Measurements from ENCODE around the gene MYO1D. TPM values are rescaled to one million over a fixed set of nuclear protein-coding genes. Genes with fewer than 3 reads are reported as not detected.

Gene MYO1D
- total and polyA plus RNA-seq, 5 donors from 2014 or later = 1.5 to 8.2 (median 2.7) TPM

- Mint-ChIP-seq H3K9me3 (no peaks in the 10 kb centered on the region), H3K36me3 (peaks cover 4% of the 10 kb centered on the region), H3K27ac (no peak overlapping the region), H3K27me3 (peaks cover 4% of the 10 kb centered on the region), H3K4me1 (peaks cover 0 to 5% (median 0%) of the 10 kb centered on the region in 4 donors), H3K4me3 (no peak overlapping the region)
- Histone ChIP-seq H3K27me3 (ENCODE audit: control insufficient read depth, insufficient read depth, low read length) (no peaks in the 10 kb centered on the region), H3K36me3 (ENCODE audit: control insufficient read depth, insufficient read depth, low read length) (no peaks in the 10 kb centered on the region), H3K4me1 (ENCODE audit: control insufficient read depth, insufficient read depth, low read length, poor library complexity, severe bottlenecking) (no peaks in the 10 kb centered on the region), H3K4me3 (ENCODE audit: low read depth, low read length) (no peak overlapping the region), H3K9me3 (ENCODE audit: control insufficient read depth in 2 of 2, low read length in 2 of 2) (no peaks in the 10 kb centered on the region), H3K27ac (ENCODE audit: insufficient read depth, low read length, poor library complexity, severe bottlenecking) (no peak overlapping the region)
- ATAC-seq (ENCODE audit: low read depth in 2 of 2) = no peak
- no peak for DNase-seq
Observed at GRCh38 chr17:32810690-32811089, 66.2 kb downstream of the MYO1D start.

DNA sequence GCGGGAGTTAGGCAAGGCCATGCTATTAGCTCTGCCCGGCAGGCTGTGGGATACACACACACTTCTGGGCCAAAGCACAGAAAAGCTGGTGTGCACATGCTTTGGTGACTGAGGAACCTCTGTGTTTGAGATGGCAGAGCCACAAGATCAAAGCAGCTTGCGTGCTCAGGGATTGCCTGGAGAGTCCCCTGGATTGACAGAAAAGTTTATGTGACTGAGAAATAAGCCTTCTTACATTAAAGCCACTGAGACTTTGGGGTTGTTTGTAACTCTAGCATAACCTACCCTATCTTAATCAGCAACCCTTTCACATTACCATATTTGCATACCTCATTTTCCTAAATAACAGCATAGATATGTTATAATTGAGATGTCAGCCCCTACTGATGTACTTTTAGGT is 69.3 kb downstream of the MYO1D start:
- H3K4me3 Mint-ChIP-seq = no peak overlapping the region
- H3K36me3 ChIP-seq (ENCODE audit: control insufficient read depth, insufficient read depth, low read length) = no peaks in the 10 kb centered on the region
- no peaks in the 10 kb centered on the region for H3K27me3 ChIP-seq (ENCODE audit: control insufficient read depth, insufficient read depth, low read length)
- H3K4me3 ChIP-seq (ENCODE audit: low read depth, low read length) = no peak overlapping the region
- H3K27ac Mint-ChIP-seq = no peak overlapping the region
- H3K4me1 Mint-ChIP-seq = peaks cover 0 to 5% (median 0%) of the 10 kb centered on the region in 4 donors
- no peaks in the 10 kb centered on the region for H3K4me1 ChIP-seq (ENCODE audit: control insufficient read depth, insufficient read depth, low read length, poor library complexity, severe bottlenecking)
- H3K9me3 ChIP-seq (ENCODE audit: control insufficient read depth in 2 of 2, low read length in 2 of 2) = no peaks in the 10 kb centered on the region
- H3K9me3 Mint-ChIP-seq = no peaks in the 10 kb centered on the region
- H3K27ac ChIP-seq (ENCODE audit: insufficient read depth, low read length, poor library complexity, severe bottlenecking) = no peak overlapping the region
- H3K27me3 Mint-ChIP-seq = no peaks in the 10 kb centered on the region
- H3K36me3 Mint-ChIP-seq = peaks cover 4% of the 10 kb centered on the region
- DNase-seq = no peak
- ATAC-seq (ENCODE audit: low read depth in 2 of 2) = no peak

DNA sequence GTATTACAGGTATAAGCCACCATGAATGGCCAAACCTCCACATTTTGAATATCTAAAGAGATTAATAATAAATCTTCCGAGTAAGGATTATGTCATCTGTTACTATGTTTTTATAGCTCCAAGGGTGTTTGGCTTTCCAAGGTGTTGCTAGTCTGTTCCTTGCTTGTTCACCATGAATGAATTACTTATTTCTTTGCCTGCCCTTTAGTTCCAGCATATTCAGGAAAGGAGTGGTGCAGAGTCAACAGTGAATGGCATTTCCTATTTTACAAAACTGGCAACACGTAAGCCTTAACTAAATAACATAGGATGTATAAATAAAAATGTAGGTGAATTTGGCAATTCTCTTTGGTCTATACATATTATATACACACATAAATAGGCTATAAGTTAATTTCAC is 70.3 kb downstream of the MYO1D start:
- Histone ChIP-seq H3K4me1 (ENCODE audit: control insufficient read depth, insufficient read depth, low read length, poor library complexity, severe bottlenecking) (no peaks in the 10 kb centered on the region), H3K9me3 (ENCODE audit: control insufficient read depth in 2 of 2, low read length in 2 of 2) (no peaks in the 10 kb centered on the region), H3K27ac (ENCODE audit: insufficient read depth, low read length, poor library complexity, severe bottlenecking) (no peak overlapping the region), H3K4me3 (ENCODE audit: low read depth, low read length) (no peak overlapping the region), H3K27me3 (ENCODE audit: control insufficient read depth, insufficient read depth, low read length) (no peaks in the 10 kb centered on the region), H3K36me3 (ENCODE audit: control insufficient read depth, insufficient read depth, low read length) (no peaks in the 10 kb centered on the region)
- Mint-ChIP-seq H3K36me3 (peaks cover 4% of the 10 kb centered on the region), H3K27me3 (no peaks in the 10 kb centered on the region), H3K4me1 (peaks cover 0 to 5% (median 0%) of the 10 kb centered on the region in 4 donors), H3K27ac (no peak overlapping the region), H3K9me3 (no peaks in the 10 kb centered on the region), H3K4me3 (no peak overlapping the region)
- no peak for ATAC-seq (ENCODE audit: low read depth in 2 of 2)
- DNase-seq = no peak

DNA sequence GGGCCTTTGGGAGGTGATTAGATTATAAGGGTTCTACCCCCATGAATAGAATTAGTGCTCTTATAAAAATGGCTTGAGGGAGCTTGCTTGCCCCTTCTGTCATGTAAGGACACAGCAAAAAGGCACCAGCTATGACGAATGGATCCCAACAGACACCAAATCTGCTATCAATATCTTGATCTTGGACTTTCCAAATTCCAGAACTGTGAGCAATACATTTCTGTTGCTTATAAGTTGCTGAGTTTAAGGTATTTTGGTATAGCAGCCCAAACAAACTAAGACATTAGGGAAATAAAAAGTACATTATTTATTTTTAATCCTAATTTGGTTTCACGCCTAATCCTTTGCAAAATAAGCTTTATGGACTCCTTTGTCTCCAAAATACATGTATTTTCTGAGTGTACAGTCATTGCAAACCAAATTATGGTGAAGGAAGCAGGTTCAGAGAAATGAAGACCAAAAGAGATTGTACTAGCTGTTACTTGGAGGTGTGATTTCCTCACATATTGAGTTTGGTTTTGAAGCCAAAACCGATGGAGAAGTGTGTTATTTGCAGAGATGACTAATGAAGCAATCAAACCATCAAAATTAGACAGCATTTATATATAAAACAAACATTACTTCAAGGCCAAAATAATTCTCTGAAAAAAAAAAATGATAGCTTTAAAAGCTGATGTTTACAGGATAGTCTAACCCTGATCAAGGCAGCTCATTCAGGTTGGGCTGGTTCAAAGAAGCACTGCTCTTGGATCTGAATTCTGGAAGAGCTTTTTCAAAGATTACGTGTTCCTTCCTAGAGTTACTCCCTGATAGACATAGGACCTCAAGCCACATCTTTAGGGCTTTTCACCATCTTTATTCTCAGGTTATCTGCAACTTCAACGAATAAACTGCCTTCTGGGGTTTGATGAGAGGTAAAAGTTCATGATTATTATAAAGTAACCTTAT is 71.6 kb downstream of the MYO1D start:
- Mint-ChIP-seq H3K36me3 (peaks cover 4% of the 10 kb centered on the region), H3K9me3 (no peaks in the 10 kb centered on the region), H3K4me1 (peaks cover 0 to 5% (median 0%) of the 10 kb centered on the region in 4 donors), H3K4me3 (no peak overlapping the region), H3K27ac (no peak overlapping the region), H3K27me3 (no peaks in the 10 kb centered on the region)
- no peak for DNase-seq
- H3K27ac ChIP-seq (ENCODE audit: insufficient read depth, low read length, poor library complexity, severe bottlenecking) = no peak overlapping the region
- no peaks in the 10 kb centered on the region for H3K36me3 ChIP-seq (ENCODE audit: control insufficient read depth, insufficient read depth, low read length)
- no peaks in the 10 kb centered on the region for H3K4me1 ChIP-seq (ENCODE audit: control insufficient read depth, insufficient read depth, low read length, poor library complexity, severe bottlenecking)
- no peaks in the 10 kb centered on the region for H3K27me3 ChIP-seq (ENCODE audit: control insufficient read depth, insufficient read depth, low read length)
- H3K4me3 ChIP-seq (ENCODE audit: low read depth, low read length) = no peak overlapping the region
- no peak for ATAC-seq (ENCODE audit: low read depth in 2 of 2)
- H3K9me3 ChIP-seq (ENCODE audit: control insufficient read depth in 2 of 2, low read length in 2 of 2) = no peaks in the 10 kb centered on the region

- Histone ChIP-seq H3K27me3 (ENCODE audit: control insufficient read depth, insufficient read depth, low read length) (peaks cover 3% of the 10 kb centered on the region), H3K36me3 (ENCODE audit: control insufficient read depth, insufficient read depth, low read length) (no peaks in the 10 kb centered on the region), H3K4me3 (ENCODE audit: low read depth, low read length) (no peak overlapping the region), H3K4me1 (ENCODE audit: control insufficient read depth, insufficient read depth, low read length, poor library complexity, severe bottlenecking) (no peaks in the 10 kb centered on the region), H3K27ac (ENCODE audit: insufficient read depth, low read length, poor library complexity, severe bottlenecking) (no peak overlapping the region), H3K9me3 (ENCODE audit: control insufficient read depth in 2 of 2, low read length in 2 of 2) (no peaks in the 10 kb centered on the region)
- no peaks in the 10 kb centered on the region for H3K36me3 Mint-ChIP-seq
- DNase-seq (no peak), ATAC-seq (ENCODE audit: low read depth in 2 of 2) (no peak)
- peaks cover 10% of the 10 kb centered on the region for H3K27me3 Mint-ChIP-seq
- no peak overlapping the region for H3K27ac Mint-ChIP-seq
- H3K4me1 Mint-ChIP-seq = peaks cover 0 to under 1% (median 0%) of the 10 kb centered on the region in 4 donors
- no peak overlapping the region for H3K4me3 Mint-ChIP-seq
- H3K9me3 Mint-ChIP-seq = no peaks in the 10 kb centered on the region
Observed at GRCh38 chr17:32803544-32803943, 73.4 kb downstream of the MYO1D start.

GRCh38 chr17:32802306-32802705 is 74.6 kb downstream of the MYO1D start:
- H3K9me3 Mint-ChIP-seq = no peaks in the 10 kb centered on the region
- ATAC-seq (ENCODE audit: low read depth in 2 of 2) (no peak), DNase-seq (no peak)
- no peak overlapping the region for H3K27ac ChIP-seq (ENCODE audit: insufficient read depth, low read length, poor library complexity, severe bottlenecking)
- H3K4me1 ChIP-seq (ENCODE audit: control insufficient read depth, insufficient read depth, low read length, poor library complexity, severe bottlenecking) = no peaks in the 10 kb centered on the region
- H3K36me3 ChIP-seq (ENCODE audit: control insufficient read depth, insufficient read depth, low read length) = no peaks in the 10 kb centered on the region
- peaks cover 0 to 3% (median 0%) of the 10 kb centered on the region in 4 donors for H3K4me1 Mint-ChIP-seq
- H3K9me3 ChIP-seq (ENCODE audit: control insufficient read depth in 2 of 2, low read length in 2 of 2) = no peaks in the 10 kb centered on the region
- H3K27ac Mint-ChIP-seq = no peak overlapping the region
- H3K27me3 ChIP-seq (ENCODE audit: control insufficient read depth, insufficient read depth, low read length) = peaks cover 3% of the 10 kb centered on the region
- no peak overlapping the region for H3K4me3 ChIP-seq (ENCODE audit: low read depth, low read length)
- no peak overlapping the region for H3K4me3 Mint-ChIP-seq
- H3K36me3 Mint-ChIP-seq = no peaks in the 10 kb centered on the region
- H3K27me3 Mint-ChIP-seq = peaks cover 10% of the 10 kb centered on the region

GRCh38 chr17:32801641-32802040 is 75.3 kb downstream of the MYO1D start:
- Histone ChIP-seq H3K4me1 (ENCODE audit: control insufficient read depth, insufficient read depth, low read length, poor library complexity, severe bottlenecking) (no peaks in the 10 kb centered on the region), H3K9me3 (ENCODE audit: control insufficient read depth in 2 of 2, low read length in 2 of 2) (no peaks in the 10 kb centered on the region), H3K36me3 (ENCODE audit: control insufficient read depth, insufficient read depth, low read length) (no peaks in the 10 kb centered on the region), H3K27ac (ENCODE audit: insufficient read depth, low read length, poor library complexity, severe bottlenecking) (no peak overlapping the region), H3K27me3 (ENCODE audit: control insufficient read depth, insufficient read depth, low read length) (peaks cover 3% of the 10 kb centered on the region), H3K4me3 (ENCODE audit: low read depth, low read length) (no peak overlapping the region)
- H3K4me1 Mint-ChIP-seq = peaks cover 0 to 3% (median 0%) of the 10 kb centered on the region in 4 donors
- DNase-seq = no peak
- no peaks in the 10 kb centered on the region for H3K9me3 Mint-ChIP-seq
- no peak overlapping the region for H3K27ac Mint-ChIP-seq
- ATAC-seq (ENCODE audit: low read depth in 2 of 2) = no peak
- no peak overlapping the region for H3K4me3 Mint-ChIP-seq
- H3K27me3 Mint-ChIP-seq = peaks cover 10% of the 10 kb centered on the region
- H3K36me3 Mint-ChIP-seq = no peaks in the 10 kb centered on the region

- Histone ChIP-seq H3K4me1 (ENCODE audit: control insufficient read depth, insufficient read depth, low read length, poor library complexity, severe bottlenecking) (no peaks in the 10 kb centered on the region), H3K27me3 (ENCODE audit: control insufficient read depth, insufficient read depth, low read length) (peaks cover 3% of the 10 kb centered on the region), H3K36me3 (ENCODE audit: control insufficient read depth, insufficient read depth, low read length) (no peaks in the 10 kb centered on the region), H3K4me3 (ENCODE audit: low read depth, low read length) (no peak overlapping the region), H3K9me3 (ENCODE audit: control insufficient read depth in 2 of 2, low read length in 2 of 2) (no peaks in the 10 kb centered on the region), H3K27ac (ENCODE audit: insufficient read depth, low read length, poor library complexity, severe bottlenecking) (no peak overlapping the region)
- H3K27me3 Mint-ChIP-seq = peaks cover 10% of the 10 kb centered on the region
- no peak overlapping the region for H3K4me3 Mint-ChIP-seq
- ATAC-seq (ENCODE audit: low read depth in 2 of 2) = no peak
- no peaks in the 10 kb centered on the region for H3K9me3 Mint-ChIP-seq
- H3K4me1 Mint-ChIP-seq = peaks cover 0 to 3% (median 0%) of the 10 kb centered on the region in 4 donors
- DNase-seq = no peak
- no peak overlapping the region for H3K27ac Mint-ChIP-seq
- H3K36me3 Mint-ChIP-seq = no peaks in the 10 kb centered on the region
Observed at GRCh38 chr17:32801193-32801592, 75.7 kb downstream of the MYO1D start.
